ENCODE measurements around the gene IER5. TPM values are rescaled to one million over a fixed set of nuclear protein-coding genes. Genes with fewer than 3 reads are reported as not detected.

Gene IER5
- total RNA-seq, 1 experiment from 2014 or later, result 30.5 TPM

DNA sequence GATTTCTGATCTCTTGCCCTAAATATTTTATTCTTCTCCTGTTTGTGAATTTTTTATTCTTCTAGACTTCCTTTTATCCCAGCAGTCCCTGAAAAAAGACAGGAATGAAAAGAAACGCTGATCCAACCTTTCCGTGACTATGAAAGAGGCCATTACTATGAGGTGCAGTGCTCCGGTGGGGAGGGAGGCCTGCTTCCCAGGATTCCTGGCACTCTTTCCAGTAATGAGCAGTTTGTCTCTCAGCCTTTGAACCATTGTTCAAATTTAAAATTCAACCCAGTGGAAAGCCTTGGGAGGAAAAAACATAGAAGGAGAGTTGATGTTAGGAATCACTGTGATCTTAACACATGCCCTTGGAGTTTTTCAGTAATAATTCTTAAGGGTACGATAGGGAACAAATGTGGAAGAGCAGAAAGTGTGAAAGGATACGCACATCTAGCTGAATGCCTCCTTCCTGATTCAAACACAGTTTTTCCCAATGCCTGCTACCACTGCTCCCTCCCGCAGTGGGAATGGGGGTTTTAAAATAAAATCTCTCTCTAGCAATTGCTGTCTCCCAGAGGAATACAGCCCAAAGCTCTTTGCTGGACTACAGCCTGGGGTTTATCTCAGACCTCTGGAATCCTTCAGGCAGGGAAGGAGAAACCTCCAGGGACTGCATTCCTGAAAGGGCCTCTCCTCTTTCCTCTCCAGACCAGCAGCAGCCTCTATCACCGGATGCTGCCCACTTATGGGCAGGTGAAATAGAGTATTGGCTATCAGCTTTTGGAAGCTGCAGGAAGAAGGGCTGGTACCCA lies 6.1 kb downstream of the IER5 start (continued):
- TF ChIP-seq, protein P1, sequence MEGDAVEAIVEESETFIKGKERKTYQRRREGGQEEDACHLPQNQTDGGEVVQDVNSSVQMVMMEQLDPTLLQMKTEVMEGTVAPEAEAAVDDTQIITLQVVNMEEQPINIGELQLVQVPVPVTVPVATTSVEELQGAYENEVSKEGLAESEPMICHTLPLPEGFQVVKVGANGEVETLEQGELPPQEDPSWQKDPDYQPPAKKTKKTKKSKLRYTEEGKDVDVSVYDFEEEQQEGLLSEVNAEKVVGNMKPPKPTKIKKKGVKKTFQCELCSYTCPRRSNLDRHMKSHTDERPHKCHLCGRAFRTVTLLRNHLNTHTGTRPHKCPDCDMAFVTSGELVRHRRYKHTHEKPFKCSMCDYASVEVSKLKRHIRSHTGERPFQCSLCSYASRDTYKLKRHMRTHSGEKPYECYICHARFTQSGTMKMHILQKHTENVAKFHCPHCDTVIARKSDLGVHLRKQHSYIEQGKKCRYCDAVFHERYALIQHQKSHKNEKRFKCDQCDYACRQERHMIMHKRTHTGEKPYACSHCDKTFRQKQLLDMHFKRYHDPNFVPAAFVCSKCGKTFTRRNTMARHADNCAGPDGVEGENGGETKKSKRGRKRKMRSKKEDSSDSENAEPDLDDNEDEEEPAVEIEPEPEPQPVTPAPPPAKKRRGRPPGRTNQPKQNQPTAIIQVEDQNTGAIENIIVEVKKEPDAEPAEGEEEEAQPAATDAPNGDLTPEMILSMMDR (IDR thresholded peaks at IDR 0.05 in 2 of 3, conservative IDR thresholded peaks at IDR 0.05 in 1 of 3; ENCODE audit: borderline replicate concordance in 1 of 3, insufficient read depth in 1 of 3, low read depth in 2 of 3, low read length in 2 of 3), result no peak
- TF ChIP-seq SP1 (IDR thresholded peaks at IDR 0.05; ENCODE audit: low read depth) (no peak), JUND (IDR thresholded peaks at IDR 0.05) (no peak), YY1 (IDR thresholded peaks at IDR 0.05; ENCODE audit: extremely low read depth, insufficient replicate concordance, low read depth, low read length) (no peak), POLR2AphosphoS5 (IDR thresholded peaks at IDR 0.05; ENCODE audit: low read depth, low read length) (no peak; the same call in 1 of the 2 replicates), SIN3A (IDR thresholded peaks at IDR 0.05; ENCODE audit: low read depth) (no peak), ELF1 (IDR thresholded peaks at IDR 0.05; ENCODE audit: borderline replicate concordance, low read depth) (no peak)
- TF ChIP-seq, protein P2, sequence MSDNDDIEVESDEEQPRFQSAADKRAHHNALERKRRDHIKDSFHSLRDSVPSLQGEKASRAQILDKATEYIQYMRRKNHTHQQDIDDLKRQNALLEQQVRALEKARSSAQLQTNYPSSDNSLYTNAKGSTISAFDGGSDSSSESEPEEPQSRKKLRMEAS (IDR thresholded peaks at IDR 0.05), result no peak

DNA sequence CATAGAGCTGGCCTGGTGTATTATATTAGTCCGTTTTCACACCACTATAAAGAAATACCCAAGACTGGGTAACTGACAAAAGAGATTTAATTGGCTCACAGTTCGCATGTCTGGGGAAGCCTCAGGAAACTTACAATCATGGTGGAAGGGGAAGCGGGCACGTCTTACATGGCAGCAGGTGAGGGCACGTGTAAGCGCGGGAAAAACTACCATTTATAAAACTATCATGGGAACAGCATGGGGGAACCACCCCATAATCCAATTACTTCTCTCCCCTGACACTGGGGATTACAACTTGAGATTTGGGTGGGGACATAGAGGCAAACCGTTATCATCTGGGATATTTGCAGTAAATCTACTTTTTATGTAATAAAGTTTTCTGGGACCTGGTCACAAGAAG lies 6.8 kb downstream of the IER5 start:
- ATAC-seq (no peak), DNase-seq (ENCODE audit: low read depth, low spot score) (no peak)
- BruUV-seq (replicated peaks), result no TSS peak
- Histone ChIP-seq H3K9me2 (ENCODE audit: insufficient read depth) (no peaks in the 10 kb centered on the region), H3K27me3 (ENCODE audit: insufficient read depth, low read length) (no peaks in the 10 kb centered on the region), H3K36me3 (ENCODE audit: control insufficient read depth in 1 of 2, insufficient read depth in 2 of 2, low read length in 2 of 2) (peaks cover 3% of the 10 kb centered on the region in 2 experiments; a peak in 1 of 4 replicates), H3K9ac (ENCODE audit: low read length) (no peak overlapping the region), H3K27ac (ENCODE audit: low read depth, low read length) (no peak overlapping the region), H3K4me2 (ENCODE audit: low read length) (no peak overlapping the region), H3K79me2 (ENCODE audit: insufficient read depth, low read length) (peaks cover 27% of the 10 kb centered on the region), H3K9me3 (ENCODE audit: control insufficient read depth in 1 of 2, insufficient read depth in 1 of 2, low read depth in 1 of 2, low read length in 2 of 2) (no peaks in the 10 kb centered on the region), H3K4me1 (ENCODE audit: control insufficient read depth in 1 of 2, insufficient read depth in 2 of 2, low read length in 2 of 2) (peaks cover 18 to 21% of the 10 kb centered on the region in 2 experiments), H3K4me3 (replicated peaks in 1 of 2; ENCODE audit: low read depth in 1 of 2, low read length in 2 of 2) (no peak overlapping the region), H4K20me1 (ENCODE audit: insufficient read depth) (peaks cover 16% of the 10 kb centered on the region; the same call in 1 of the 2 replicates), H2AFZ (ENCODE audit: low read depth, low read length, poor library complexity, severe bottlenecking) (no peak overlapping the region)
- ChIA-PET RAD21 (ENCODE audit: low non-redundant PET in 1 of 2, low total read pairs in 2 of 2, uncharacterized antibody in 2 of 2, unreplicated experiment in 2 of 2) (no interaction called here), POLR2A (interaction anchor here (2.0 kb wide), 1 partner anchor 11 kb away, joined by 9 read pairs; no protein-coding TSS in a partner anchor), CTCF (interaction anchor here (1.5 kb wide), 1 partner anchor 46 kb away, joined by 4 read pairs; no protein-coding TSS in a partner anchor)
- intact Hi-C loops (cut with micrococcal nuclease), result no loop called here
- TF ChIP-seq FOSL1 (IDR thresholded peaks at IDR 0.05; ENCODE audit: low read depth) (no peak), EZH2 (IDR thresholded peaks at IDR 0.05) (no peak), CBX3 (IDR thresholded peaks at IDR 0.05; ENCODE audit: low read depth) (no peak), ELF1 (IDR thresholded peaks at IDR 0.05; ENCODE audit: borderline replicate concordance, low read depth) (no peak), ZNF274 (IDR thresholded peaks at IDR 0.05; ENCODE audit: low read depth, low read length) (no peak), CEBPB (IDR thresholded peaks at IDR 0.05; ENCODE audit: low read depth) (no peak), SP1 (IDR thresholded peaks at IDR 0.05; ENCODE audit: low read depth) (no peak), YY1 (IDR thresholded peaks at IDR 0.05; ENCODE audit: extremely low read depth, insufficient replicate concordance, low read depth, low read length) (no peak), EGR1 (IDR thresholded peaks at IDR 0.05; ENCODE audit: low read depth) (no peak), POLR2A (IDR thresholded peaks at IDR 0.05; ENCODE audit: borderline replicate concordance, extremely low read depth, insufficient read depth, insufficient read length) (no peak), ZFX (IDR thresholded peaks at IDR 0.05) (no peak), EZH2phosphoT487 (IDR thresholded peaks at IDR 0.05; ENCODE audit: borderline replicate concordance) (no peak), POLR2AphosphoS5 (IDR thresholded peaks at IDR 0.05; ENCODE audit: low read depth, low read length) (no peak)
- TF ChIP-seq, protein P1 (IDR thresholded peaks at IDR 0.05 in 2 of 3, conservative IDR thresholded peaks at IDR 0.05 in 1 of 3; ENCODE audit: borderline replicate concordance in 1 of 3, insufficient read depth in 1 of 3, low read depth in 2 of 3, low read length in 2 of 3), result no peak
- TF ChIP-seq, protein P2 (IDR thresholded peaks at IDR 0.05), result no peak
- TF ChIP-seq, protein P3, sequence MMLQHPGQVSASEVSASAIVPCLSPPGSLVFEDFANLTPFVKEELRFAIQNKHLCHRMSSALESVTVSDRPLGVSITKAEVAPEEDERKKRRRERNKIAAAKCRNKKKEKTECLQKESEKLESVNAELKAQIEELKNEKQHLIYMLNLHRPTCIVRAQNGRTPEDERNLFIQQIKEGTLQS (IDR thresholded peaks at IDR 0.05), result no peak
